GM12891 (cell line): ENCODE data around the gene TMEM212.

Source experiments
- POLR2A ChIP-seq: IDR thresholded peaks from 2 replicates; pipeline ENCODE4 v1.6.1; 2011; ENCODE audit warnings: low read depth, low read length, control low read depth
- POLR2AphosphoS5 ChIP-seq: IDR thresholded peaks from 2 replicates; pipeline ENCODE4 v1.6.1; 2011; ENCODE audit warnings: low read depth, low read length, control low read depth
- POU2F2 ChIP-seq: IDR thresholded peaks from 2 replicates; pipeline ENCODE4 v1.6.1; 2011; ENCODE audit warnings: low read depth, mild to moderate bottlenecking, control low read depth, low read length, moderate library complexity
- TAF1 ChIP-seq: IDR thresholded peaks from 2 replicates; pipeline ENCODE4 v1.6.1; 2011; ENCODE audit warnings: low read depth, low read length, control low read depth

- TF ChIP-seq TAF1: no peak
- TF ChIP-seq POLR2A: no peak
- TF ChIP-seq POLR2AphosphoS5: no peak
- no peak for TF ChIP-seq POU2F2
Observed at GRCh38 chr3:171847595-171848259, 4.6 kb downstream of the TMEM212 start.
